Measurements from ENCODE around the gene WNK2. TPM values are rescaled to one million over a fixed set of nuclear protein-coding genes. Genes with fewer than 3 reads are reported as not detected.

Gene WNK2
- total RNA-seq (ENCODE audit: low replicate concordance) = under 0.01 TPM in 1 of 2 replicates, not detected in the other

GRCh38 chr9:93183663-93184431, at the start of gene WNK2:
Gene WNK2 (plus strand): TSS chr9:93184139. CDS start chr9:93184930, 791 bp downstream.

Other genes with a start within 250 kb of the WNK2 start
- gene FGD3, start 236.6 kb upstream of the WNK2 start, total RNA-seq (ENCODE audit: low replicate concordance) = not detected in 2 replicates
- 0.12 and 0.23 TPM in 2 replicates for gene SUSD3, start 125.4 kb upstream of the WNK2 start, total RNA-seq (ENCODE audit: low replicate concordance)
- gene CARD19, start 87.9 kb upstream of the WNK2 start, total RNA-seq (ENCODE audit: low replicate concordance) = 36.7 and 66.4 TPM in 2 replicates
- gene NINJ1, start 49.9 kb upstream of the WNK2 start, total RNA-seq (ENCODE audit: low replicate concordance) = 24.3 and 35.1 TPM in 2 replicates